Measurements from ENCODE around the gene ERBB4. TPM values are rescaled to one million over a fixed set of nuclear protein-coding genes. Genes with fewer than 3 reads are reported as not detected.

Gene ERBB4
- total and polyA plus RNA-seq, 2 of the 8 experiments (the other 6 are each of a cell fraction or from before 2014, with no cell fraction given), result 0.34 to 1.3 TPM

- Histone ChIP-seq H3K4me1 (replicated peaks in 1 of 4; ENCODE audit: control insufficient read depth in 3 of 4, insufficient read depth in 4 of 4, low read length in 3 of 4) (no peaks in the 10 kb centered on the region), H2BK12ac (ENCODE audit: low read depth, low read length) (no peak overlapping the region), H2BK15ac (ENCODE audit: low read length) (no peak overlapping the region), H3K27ac (ENCODE audit: low read depth, low read length) (no peak overlapping the region), H3K56ac (replicated peaks; ENCODE audit: insufficient read length, low read depth, low read length) (no peak overlapping the region), H3K79me2 (ENCODE audit: control insufficient read depth in 1 of 2, insufficient read depth in 2 of 2, low read length in 2 of 2) (no peaks in the 10 kb centered on the region), H4K8ac (ENCODE audit: extremely low read depth, insufficient read depth, low read length) (no peak overlapping the region), H3K23ac (ENCODE audit: insufficient read length) (no peak overlapping the region), H2BK20ac (ENCODE audit: low read length) (no peak overlapping the region), H3K9me3 (ENCODE audit: insufficient read depth in 2 of 2, low read depth in 1 of 2, low read length in 1 of 2) (no peaks in the 10 kb centered on the region), H2AK5ac (ENCODE audit: low read depth, low read length) (no peak overlapping the region), H3K4me2 (ENCODE audit: insufficient read depth in 1 of 2, low read depth in 2 of 2, low read length in 2 of 2) (no peak overlapping the region), H3K18ac (ENCODE audit: extremely low read depth, low read length) (no peak overlapping the region), H3K4ac (replicated peaks; ENCODE audit: insufficient read length, low read depth, low read length) (no peak overlapping the region), H2AFZ (ENCODE audit: low read length) (no peak overlapping the region), H4K5ac (ENCODE audit: insufficient read length, low read depth, low read length) (no peak overlapping the region), H3K36me3 (ENCODE audit: control insufficient read depth in 2 of 4, insufficient read depth in 4 of 4, low read length in 3 of 4) (no peaks in the 10 kb centered on the region), H3K4me3 (ENCODE audit: extremely low read depth in 1 of 4, insufficient read depth in 2 of 4, low read depth in 3 of 4, low read length in 4 of 4) (no peak overlapping the region), H3K14ac (ENCODE audit: insufficient read length) (no peak overlapping the region), H3K79me1 (ENCODE audit: low read depth, low read length) (no peaks in the 10 kb centered on the region), H2BK120ac (replicated peaks; ENCODE audit: low read depth, low read length) (no peak overlapping the region), H4K91ac (replicated peaks; ENCODE audit: insufficient read length, low read length) (no peak overlapping the region), H4K20me1 (replicated peaks in 1 of 2; ENCODE audit: control insufficient read depth in 1 of 2, insufficient read depth in 2 of 2, low read length in 2 of 2) (no peaks in the 10 kb centered on the region), H2BK5ac (ENCODE audit: low read depth, low read length) (no peak overlapping the region), H3K23me2 (ENCODE audit: low read depth, low read length) (no peaks in the 10 kb centered on the region), H3K27me3 (replicated peaks in 1 of 4; ENCODE audit: control insufficient read depth in 3 of 4, extremely low read depth in 1 of 4, insufficient read depth in 3 of 4, low read length in 3 of 4) (no peaks in the 10 kb centered on the region), H3K9ac (replicated peaks in 1 of 4; ENCODE audit: extremely low read depth in 1 of 4, low read depth in 3 of 4, low read length in 3 of 4) (no peak overlapping the region)
- ChIA-PET CTCF (ENCODE audit: partially characterized antibody) (no interaction called here), POLR2A (ENCODE audit: partially characterized antibody) (no interaction called here)
- no peak for FAIRE-seq
- DNase-seq (ENCODE audit: low read depth in 1 of 2, low spot score in 2 of 2), result no peak
- no peak for TF ChIP-seq ZNF274 (IDR thresholded peaks at IDR 0.05; ENCODE audit: borderline replicate concordance, extremely low read depth, low read length)
These were observed 504.7 kb downstream of the ERBB4 start for GRCh38 chr2:212033888-212034287.
